ENCODE measurements around the gene MUC4.

DNA sequence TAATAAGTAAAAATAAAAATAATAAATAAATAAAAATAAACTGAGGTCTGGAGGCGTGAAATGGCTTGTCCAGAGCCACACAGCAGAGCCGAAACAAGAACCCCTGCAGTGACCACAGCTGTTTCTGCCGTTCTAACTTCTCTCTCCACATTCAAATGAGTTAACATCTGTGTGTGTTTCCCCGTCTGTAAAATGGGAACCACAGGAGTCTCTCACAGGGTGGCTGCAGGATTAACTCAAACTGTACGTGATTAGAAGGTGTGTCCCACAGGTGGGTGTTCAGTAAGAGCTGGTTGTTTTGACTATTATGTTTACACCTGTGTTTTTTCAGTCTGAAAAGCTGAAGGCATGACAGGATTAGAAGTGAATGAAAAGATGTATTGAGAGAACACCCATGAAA, 27.0 kb upstream of the MUC4 start:
- TF ChIP-seq EZH2 (IDR thresholded peaks at IDR 0.05; ENCODE audit: insufficient read depth, poor library complexity, severe bottlenecking) = no peak
- no peak for TF ChIP-seq EZH2phosphoT487 (IDR thresholded peaks at IDR 0.05; ENCODE audit: insufficient read depth, low read depth)
